Breast epithelium (tissue), 3 donors: Measurements from ENCODE around the gene TMIGD1.

Experiments used
- CTCF ChIP-seq, 3 donors: fragments of 450-650 bp; IDR thresholded peaks; one replicate each; pipeline ENCODE4 v1.5.1; 2016 to 2017; ENCODE audit warnings: antibody characterized with exemption in 3 of 3, mild to moderate bottlenecking in 3 of 3, moderate library complexity in 3 of 3
- POLR2AphosphoS5 ChIP-seq, 3 donors: sonication (generic); formaldehyde crosslinking; IDR thresholded peaks; one replicate each; pipeline ENCODE4 v1.6.1; 2017; ENCODE audit warnings: antibody characterized with exemption in 3 of 3

- no peak for TF ChIP-seq CTCF (IDR thresholded peaks at IDR 0.05)
- TF ChIP-seq POLR2AphosphoS5 (IDR thresholded peaks at IDR 0.05) = no peak
Measured at GRCh38 chr17:30275911-30276310, 57.9 kb downstream of the TMIGD1 start.
